NCI-H446 (cell line): ENCODE data around the gene TP53RK.
"Not testable (repeated sequence)": the region's sequence is repeated elsewhere in the genome, so short reads cannot be mapped to it uniquely, and the experiment has no call there.

Source experiments
- DNase-seq, 2 experiments: peaks; one replicate each; lab custom pipeline; 2025; lab: John Stamatoyannopoulos, UW

The TP53RK gene

GRCh38 chr20:46683011-46683667, 6.1 kb downstream of the TP53RK start:
- DNase-seq = no peak

GRCh38 chr20:46682063-46682821, 7.0 kb downstream of the TP53RK start:
- DNase-seq = no peak

- peak in 1 of 2 experiments; percentile 71 for DNase-seq
These were observed 8.0 kb downstream of the TP53RK start for GRCh38 chr20:46681032-46681854.

- DNase-seq = no peak
These were observed 8.6 kb downstream of the TP53RK start for GRCh38 chr20:46680684-46681031.

GRCh38 chr20:46678516-46678915, 10.7 kb downstream of the TP53RK start:
- DNase-seq = no peak

GRCh38 chr20:46677608-46678007, 11.6 kb downstream of the TP53RK start:
- no peak for DNase-seq

- DNase-seq = not testable (repeated sequence)
These were observed 12.5 kb downstream of the TP53RK start for GRCh38 chr20:46676649-46677316.

GRCh38 chr20:46674253-46675083, 14.8 kb downstream of the TP53RK start:
- DNase-seq = no peak

GRCh38 chr20:46673394-46674252, 15.6 kb downstream of the TP53RK start:
- no peak for DNase-seq

- DNase-seq = no peak
These were observed 16.6 kb downstream of the TP53RK start for GRCh38 chr20:46672543-46673148.

GRCh38 chr20:46671866-46672542, 17.2 kb downstream of the TP53RK start:
- DNase-seq = no peak

GRCh38 chr20:46670585-46671584, 18.4 kb downstream of the TP53RK start:
- no peak for DNase-seq

GRCh38 chr20:46670228-46670584, 19.0 kb downstream of the TP53RK start:
- no peak for DNase-seq

- DNase-seq = no peak
These were observed 22.3 kb downstream of the TP53RK start for GRCh38 chr20:46666818-46667515.

GRCh38 chr20:46666306-46666705, 22.9 kb downstream of the TP53RK start:
- DNase-seq = no peak

- no peak for DNase-seq
These were observed 23.6 kb downstream of the TP53RK start for GRCh38 chr20:46665602-46666001.

GRCh38 chr20:46663531-46663930, 25.7 kb downstream of the TP53RK start:
- no peak for DNase-seq

GRCh38 chr20:46661659-46662058, 27.6 kb downstream of the TP53RK start:
- DNase-seq = no peak
